Heart right ventricle (tissue), 16 donors: ENCODE data around the gene BRSK1. TPM values are rescaled to one million over a fixed set of nuclear protein-coding genes. Genes with fewer than 3 reads are reported as not detected.

Source experiments
- ATAC-seq, 8 donors: fragments of 200-7000 bp; cut with Tn5 transposase; one replicate each; pipeline ENCODE4 v1.9.1; 2020; ENCODE audit warnings: mild to moderate bottlenecking in 8 of 8, moderate library complexity in 8 of 8, moderate number of reproducible peaks in 1 of 8
- DNase-seq, 2 donors: peaks; one replicate each; pipeline ENCODE4 v3.0.0-alpha.2; 2020
- H3K27ac ChIP-seq, 10 donors: fragments of 200-600 bp; sonication (generic) in 2 of 10; one replicate each; pipeline versions ENCODE4 v1.5.0 to v1.8.0; 2020 to 2022; ENCODE audit warnings: mild to moderate bottlenecking in 3 of 10
- H3K27me3 ChIP-seq, 7 donors: fragments of 200-600 bp; one replicate each; pipeline ENCODE4 v1.8.0; 2021 to 2022; ENCODE audit warnings: mild to moderate bottlenecking in 2 of 7
- H3K36me3 ChIP-seq, 9 donors: fragments of 200-600 bp; sonication (generic) in 1 of 9; one replicate each; pipeline versions ENCODE4 v1.5.0 to v1.8.0; 2020 to 2022; ENCODE audit warnings: mild to moderate bottlenecking in 2 of 9
- H3K4me1 ChIP-seq, 9 donors: fragments of 200-600 bp; sonication (generic) in 1 of 9; one replicate each; pipeline versions ENCODE4 v1.5.0 to v1.8.0; 2020 to 2022; ENCODE audit warnings: mild to moderate bottlenecking in 4 of 9
- H3K4me3 ChIP-seq, 10 donors: fragments of 200-600 bp; sonication (generic) in 2 of 10; one replicate each; pipeline versions ENCODE4 v1.5.0 to v1.8.0; 2020 to 2022; ENCODE audit warnings: mild to moderate bottlenecking in 7 of 10, moderate library complexity in 2 of 10
- H3K9me3 ChIP-seq, 11 donors: fragments of 200-600 bp in 10 of 11; sonication (generic) in 2 of 11; one replicate each; pipeline versions ENCODE4 v1.5.0 to v1.8.0; 2013 to 2022; ENCODE audit warnings: mild to moderate bottlenecking in 2 of 11, control low read depth in 1 of 11, moderate library complexity in 1 of 11
- WGBS, 2 donors: extraction: QIAGEN DNeasy Blood & Tissue Kit; methylation state at CpG; one replicate each; pipeline ENCODE4 v1.1.7; 2013; ENCODE audit warnings: inconsistent platforms in 1 of 2; 5-methylcytosine and 5-hydroxymethylcytosine counted together
- intact Hi-C, 10 donors: fragments of 100-400 bp; cut with DNase I; formaldehyde crosslinking; loops; one replicate each; pipeline versions ENCODE4 v1.11.1 to v1.14.2; 2022
- polyA plus RNA-seq, 2 donors: library from polyadenylated mRNA; stranded (reverse); fragments of 200-250 nt; gene quantifications; one replicate each; pipeline ENCODE4 v1.2.3, GENCODE V29; 2013
- total RNA-seq, 10 donors: library from RNA; stranded (reverse); fragmentation: NEBNext Ultra II Directional in 3 of 10; extraction: Animal tissue kit (Norgen Biotek cat#: 25700) in 3 of 10; gene quantifications; one replicate each; pipeline versions ENCODE4 v1.2.1 to v1.2.4, GENCODE V29; 2021 to 2023
- TF ChIP-seq, protein P1 (sequence below), 9 donors: fragments of 200-600 bp; sonication (generic) in 2 of 9; IDR thresholded peaks; one replicate each; pipeline versions ENCODE4 v1.5.0 to v1.8.0; 2021 to 2022; ENCODE audit warnings: antibody characterized with exemption in 9 of 9, mild to moderate bottlenecking in 5 of 9, moderate library complexity in 1 of 9
- donor health status: Arrhythmogenic right ventricular cardiomyopathy.
- donor health status: ischemic (EF 13 %, LVEDD 7.1; RV severe dilation, severe dysfunction).
- donor health status: healthy with polysubstance abuse.
- donor health status: DM: no; HTN: yes; CAD: no.
- donor health status: DM: no; HTN: no; CAD: no.
- donor health status: ischemic (EF 25% LVEDD 6.9; RV normal size, moderate dysfunction).
- donor health status: ischemic (EF 25% LVEDD 5.7; RV mildly dilated, moderate dysfunction).
- donor health status: healthy.
- donor health status: DM: yes; HTN: yes; CAD: no.
- donor health status: Ischemic cardiomyopathy.
- donor health status: ischemic (EF 35%, LVEDD 5.7; RV mildly dilated, moderate dysfunction).
- donor health status: nonischemic (EF 11% LVEDD 7.7; RV severe dilation, severe dysfunction).
- donor health status: DM: yes; HTN: yes; CAD: no.
- donor health status: PGD.
- donor health status: ischemic (EF 29% LVEDD 5.4; RV normal size, mild dysfunction).
- donor health status: nonischemic (EF 23%, LVEDD 6.1; RV moderate dilation, normal function).

The BRSK1 gene
- total and polyA plus RNA-seq, 12 donors: 1.8 to 12.6 (median 3.2) TPM

DNA sequence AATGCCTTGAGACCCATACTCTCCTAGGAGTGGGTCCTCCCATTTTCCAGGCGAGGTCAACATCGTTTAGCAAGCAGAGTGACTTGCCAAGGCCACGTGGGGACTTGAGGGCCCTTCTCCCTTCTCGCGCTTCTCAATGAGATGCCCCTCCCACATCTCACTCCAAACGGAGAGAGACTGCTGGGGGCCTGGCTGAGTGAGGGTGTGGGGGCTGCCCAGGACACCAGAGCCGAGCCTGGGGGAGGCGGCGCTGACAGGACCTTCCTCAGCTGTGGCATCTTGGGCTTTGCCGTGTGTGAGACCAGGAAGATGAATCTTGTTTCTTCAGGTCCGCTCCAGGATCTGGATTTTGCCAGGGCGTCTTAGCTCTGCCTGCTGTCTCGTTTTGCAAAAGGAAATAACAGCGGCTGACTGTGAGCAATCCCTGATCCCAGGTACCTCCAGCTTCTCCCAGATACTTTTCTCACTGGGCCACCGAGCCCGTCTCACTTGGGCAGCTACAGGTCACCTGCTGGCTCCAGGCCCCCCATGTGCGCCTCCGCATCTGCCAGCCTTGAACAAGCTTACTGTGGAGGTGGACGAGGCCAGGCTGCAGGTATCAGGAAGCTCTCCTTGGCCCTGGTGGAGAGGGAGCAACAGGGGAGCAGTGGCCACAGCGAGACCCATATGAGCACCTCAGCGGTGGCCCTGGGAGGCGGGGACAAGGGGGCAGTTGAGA, 64.7 kb downstream of the BRSK1 start:
- intact Hi-C loops: no loop called here
- peaks cover 9 to 36% (median 32%) of the 10 kb centered on the region in 7 donors for H3K27me3 ChIP-seq
- H3K4me3 ChIP-seq: no peak overlapping the region
- H3K4me1 ChIP-seq: peaks cover 0 to 13% (median 4%) of the 10 kb centered on the region in 9 donors
- H3K36me3 ChIP-seq: peaks cover 0 to 29% (median 8%) of the 10 kb centered on the region in 9 donors
- ATAC-seq (no peak), DNase-seq (no peak)
- 66 to 70% methylated on average over 22 of the region's 22 CpGs for WGBS, 2 donors
- H3K9me3 ChIP-seq: no peaks in the 10 kb centered on the region
- no peak overlapping the region for H3K27ac ChIP-seq
- TF ChIP-seq, protein P1, sequence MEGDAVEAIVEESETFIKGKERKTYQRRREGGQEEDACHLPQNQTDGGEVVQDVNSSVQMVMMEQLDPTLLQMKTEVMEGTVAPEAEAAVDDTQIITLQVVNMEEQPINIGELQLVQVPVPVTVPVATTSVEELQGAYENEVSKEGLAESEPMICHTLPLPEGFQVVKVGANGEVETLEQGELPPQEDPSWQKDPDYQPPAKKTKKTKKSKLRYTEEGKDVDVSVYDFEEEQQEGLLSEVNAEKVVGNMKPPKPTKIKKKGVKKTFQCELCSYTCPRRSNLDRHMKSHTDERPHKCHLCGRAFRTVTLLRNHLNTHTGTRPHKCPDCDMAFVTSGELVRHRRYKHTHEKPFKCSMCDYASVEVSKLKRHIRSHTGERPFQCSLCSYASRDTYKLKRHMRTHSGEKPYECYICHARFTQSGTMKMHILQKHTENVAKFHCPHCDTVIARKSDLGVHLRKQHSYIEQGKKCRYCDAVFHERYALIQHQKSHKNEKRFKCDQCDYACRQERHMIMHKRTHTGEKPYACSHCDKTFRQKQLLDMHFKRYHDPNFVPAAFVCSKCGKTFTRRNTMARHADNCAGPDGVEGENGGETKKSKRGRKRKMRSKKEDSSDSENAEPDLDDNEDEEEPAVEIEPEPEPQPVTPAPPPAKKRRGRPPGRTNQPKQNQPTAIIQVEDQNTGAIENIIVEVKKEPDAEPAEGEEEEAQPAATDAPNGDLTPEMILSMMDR (IDR thresholded peaks at IDR 0.05): no peak

- no peak for DNase-seq
- Histone ChIP-seq H3K27me3 (peaks cover 18 to 56% (median 51%) of the 10 kb centered on the region in 7 donors), H3K4me3 (no peak overlapping the region), H3K4me1 (peaks cover 0 to 26% (median 15%) of the 10 kb centered on the region in 9 donors), H3K9me3 (no peaks in the 10 kb centered on the region), H3K27ac (no peak overlapping the region), H3K36me3 (peaks cover 0 to 17% (median 8%) of the 10 kb centered on the region in 9 donors)
- no peak for ATAC-seq
- 78 to 80% methylated on average over 11 of the region's 11 CpGs for WGBS, 2 donors
- TF ChIP-seq, protein P1 (IDR thresholded peaks at IDR 0.05): no peak
- intact Hi-C loops: no loop called here
Observed at GRCh38 chr19:55350620-55351315, 67.0 kb downstream of the BRSK1 start.

GRCh38 chr19:55352040-55352439, 68.2 kb downstream of the BRSK1 start:
- Histone ChIP-seq H3K9me3 (no peaks in the 10 kb centered on the region), H3K27ac (no peak overlapping the region), H3K27me3 (peaks cover 18 to 66% (median 62%) of the 10 kb centered on the region in 7 donors), H3K4me1 (peaks cover 0 to 22% (median 15%) of the 10 kb centered on the region in 9 donors), H3K36me3 (peaks cover 0 to 7% (median under 1%) of the 10 kb centered on the region in 9 donors), H3K4me3 (no peak overlapping the region)
- WGBS, 2 donors: 68 to 75% methylated on average over 6 of the region's 6 CpGs
- intact Hi-C loops: no loop called here
- ATAC-seq (no peak), DNase-seq (no peak)
- TF ChIP-seq, protein P1 (IDR thresholded peaks at IDR 0.05): no peak

GRCh38 chr19:55352549-55353145, 68.8 kb downstream of the BRSK1 start:
- intact Hi-C loops: no loop called here
- no peak for DNase-seq
- 62 to 63% methylated on average over 25 of the region's 25 CpGs for WGBS, 2 donors
- Histone ChIP-seq H3K27ac (no peak overlapping the region), H3K27me3 (peaks cover 18 to 70% (median 66%) of the 10 kb centered on the region in 7 donors), H3K4me3 (no peak overlapping the region), H3K9me3 (no peaks in the 10 kb centered on the region), H3K36me3 (peaks cover 0 to 1% (median 0%) of the 10 kb centered on the region in 9 donors), H3K4me1 (peaks cover 0 to 22% (median 15%) of the 10 kb centered on the region in 9 donors)
- TF ChIP-seq, protein P1 (IDR thresholded peaks at IDR 0.05): no peak
- ATAC-seq: no peak
